Retinal pigment epithelial cell (primary cell): ENCODE results near the gene STK26.
A peak's percentile ranks its signal among the peaks of the same experiment; 100 is the strongest.

ENCODE experiments used
- DNase-seq: peaks from one replicate; pipeline ENCODE4 v3.0.0-alpha.2; 2010; ENCODE audit warnings: low read depth
- H3K4me3 ChIP-seq: 2 replicates; pipeline ENCODE4 v1.5.1; 2011; ENCODE audit warnings: mild to moderate bottlenecking, low read length, control low read depth, moderate library complexity
- TF ChIP-seq, protein P1 (sequence below): conservative IDR thresholded peaks from 2 replicates; pipeline ENCODE4 v1.5.1; 2011; ENCODE audit warnings: low read depth, low read length, control low read depth, inconsistent platforms

STK26 gene

GRCh38 chrX:132058050-132058449 lies 34.9 kb downstream of the STK26 start:
- no peak overlapping the region for H3K4me3 ChIP-seq
- TF ChIP-seq, protein P1, sequence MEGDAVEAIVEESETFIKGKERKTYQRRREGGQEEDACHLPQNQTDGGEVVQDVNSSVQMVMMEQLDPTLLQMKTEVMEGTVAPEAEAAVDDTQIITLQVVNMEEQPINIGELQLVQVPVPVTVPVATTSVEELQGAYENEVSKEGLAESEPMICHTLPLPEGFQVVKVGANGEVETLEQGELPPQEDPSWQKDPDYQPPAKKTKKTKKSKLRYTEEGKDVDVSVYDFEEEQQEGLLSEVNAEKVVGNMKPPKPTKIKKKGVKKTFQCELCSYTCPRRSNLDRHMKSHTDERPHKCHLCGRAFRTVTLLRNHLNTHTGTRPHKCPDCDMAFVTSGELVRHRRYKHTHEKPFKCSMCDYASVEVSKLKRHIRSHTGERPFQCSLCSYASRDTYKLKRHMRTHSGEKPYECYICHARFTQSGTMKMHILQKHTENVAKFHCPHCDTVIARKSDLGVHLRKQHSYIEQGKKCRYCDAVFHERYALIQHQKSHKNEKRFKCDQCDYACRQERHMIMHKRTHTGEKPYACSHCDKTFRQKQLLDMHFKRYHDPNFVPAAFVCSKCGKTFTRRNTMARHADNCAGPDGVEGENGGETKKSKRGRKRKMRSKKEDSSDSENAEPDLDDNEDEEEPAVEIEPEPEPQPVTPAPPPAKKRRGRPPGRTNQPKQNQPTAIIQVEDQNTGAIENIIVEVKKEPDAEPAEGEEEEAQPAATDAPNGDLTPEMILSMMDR, result no peak
- no peak for DNase-seq

- H3K4me3 ChIP-seq, result no peak overlapping the region
- TF ChIP-seq, protein P1, result no peak
- DNase-seq, result no peak
These were observed 35.9 kb downstream of the STK26 start for GRCh38 chrX:132058975-132059374.

- no peak overlapping the region for H3K4me3 ChIP-seq
- no peak for DNase-seq
- TF ChIP-seq, protein P1, result no peak
These were observed 37.0 kb downstream of the STK26 start for GRCh38 chrX:132059973-132060540.

GRCh38 chrX:132063334-132063733 lies 40.2 kb downstream of the STK26 start:
- no peak for DNase-seq
- TF ChIP-seq, protein P1, result no peak
- no peak overlapping the region for H3K4me3 ChIP-seq

DNA sequence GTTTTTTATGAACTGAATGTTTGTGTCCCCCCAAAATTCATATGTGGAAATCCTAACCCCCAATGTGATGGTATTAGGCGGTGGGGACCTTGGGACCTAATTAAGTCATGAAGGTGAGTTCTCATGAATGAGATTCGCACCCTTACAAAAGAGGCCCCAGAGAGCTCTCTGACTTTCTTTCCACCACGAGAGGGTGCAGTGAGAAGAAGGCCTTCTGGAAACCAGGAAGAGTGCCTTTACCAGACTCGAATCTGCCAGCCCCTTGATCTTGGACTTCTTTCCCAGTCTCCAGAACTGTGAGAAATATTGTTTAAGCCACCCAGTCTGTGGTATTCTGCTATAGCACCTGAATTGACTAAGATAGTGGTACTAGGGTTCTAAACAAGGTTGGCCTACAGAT lies 40.8 kb downstream of the STK26 start:
- TF ChIP-seq, protein P1, result no peak
- no peak overlapping the region for H3K4me3 ChIP-seq
- no peak for DNase-seq

DNA sequence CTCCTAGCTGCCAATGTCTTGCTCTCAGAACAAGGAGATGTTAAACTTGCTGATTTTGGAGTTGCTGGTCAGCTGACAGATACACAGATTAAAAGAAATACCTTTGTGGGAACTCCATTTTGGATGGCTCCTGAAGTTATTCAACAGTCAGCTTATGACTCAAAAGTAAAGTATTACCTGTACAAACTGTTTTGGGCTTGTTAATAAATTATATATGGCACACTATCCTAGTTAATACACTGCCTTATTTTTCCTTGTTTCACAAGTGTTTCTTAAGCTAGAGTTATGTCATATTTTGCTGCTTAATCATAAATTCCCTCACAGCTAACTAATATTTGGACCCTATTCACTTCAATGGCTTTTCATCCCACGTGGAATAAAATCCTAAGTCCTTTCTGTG lies 45.3 kb downstream of the STK26 start:
- DNase-seq, result no peak
- no peak overlapping the region for H3K4me3 ChIP-seq
- TF ChIP-seq, protein P1, result no peak

DNA sequence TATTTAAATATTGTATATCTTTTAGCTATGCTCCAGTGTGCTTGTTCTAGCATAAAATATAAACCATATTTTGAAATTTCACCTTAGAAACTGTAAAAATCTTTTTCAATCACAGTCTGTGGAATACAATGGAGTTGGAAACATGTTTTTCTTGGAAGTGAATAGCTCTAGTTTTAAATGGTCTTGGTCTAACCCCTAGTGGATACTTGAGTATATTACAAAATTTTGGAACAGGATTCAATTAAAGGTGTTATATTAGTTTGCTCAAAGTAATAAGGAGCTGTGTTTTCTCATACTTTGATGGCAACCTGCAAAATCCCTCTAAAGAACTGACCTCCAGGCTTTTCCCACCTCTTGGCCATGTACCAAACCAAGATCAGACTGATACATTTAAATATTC lies 48.2 kb downstream of the STK26 start:
- TF ChIP-seq, protein P1, result peak; percentile 25
- H3K4me3 ChIP-seq, result no peak overlapping the region
- DNase-seq, result no peak
